Renal cortical epithelial cell (primary cell): ENCODE measurements around the gene RALY. TPM values are rescaled to one million over a fixed set of nuclear protein-coding genes. Genes with fewer than 3 reads are reported as not detected.
"Not testable (repeated sequence)": the region's sequence is repeated elsewhere in the genome, so short reads cannot be mapped to it uniquely, and the experiment has no call there.

Experiments
- DNase-seq: peaks from one replicate; pipeline ENCODE4 v3.0.0-alpha.2; 2011; ENCODE audit warnings: low read depth
- total RNA-seq: library from RNA; depleted of rRNA; stranded (reverse); fragments of >200 nt; gene quantifications from 2 replicates; pipeline ENCODE4 v1.2.3, GENCODE V29; 2014

The RALY gene
- total RNA-seq, 1 donor from 2014 or later = 68.9 TPM

- no peak for DNase-seq
These were observed 22.0 kb downstream of the RALY start for GRCh38 chr20:34015401-34016335.

- no peak for DNase-seq
These were observed 23.0 kb downstream of the RALY start for GRCh38 chr20:34016736-34017135.

GRCh38 chr20:34017610-34018009, 23.9 kb downstream of the RALY start:
- DNase-seq = peak; percentile 73

- DNase-seq = no peak
These were observed 24.5 kb downstream of the RALY start for GRCh38 chr20:34018166-34018565.

GRCh38 chr20:34022151-34022838, 28.6 kb downstream of the RALY start:
- no peak for DNase-seq

- peak; percentile 43 for DNase-seq
These were observed 29.1 kb downstream of the RALY start for GRCh38 chr20:34022839-34023234.

GRCh38 chr20:34023937-34024722, 30.4 kb downstream of the RALY start:
- DNase-seq = peak; percentile 41

GRCh38 chr20:34024723-34025351, 31.1 kb downstream of the RALY start:
- DNase-seq = no peak

- not testable (repeated sequence) for DNase-seq
These were observed 34.3 kb downstream of the RALY start for GRCh38 chr20:34028013-34028412.

- DNase-seq = no peak
These were observed 35.7 kb downstream of the RALY start for GRCh38 chr20:34029415-34029814.

- no peak for DNase-seq
These were observed 36.7 kb downstream of the RALY start for GRCh38 chr20:34030456-34030855.

GRCh38 chr20:34033903-34034302, 40.2 kb downstream of the RALY start:
- DNase-seq = no peak

- no peak for DNase-seq
These were observed 43.4 kb downstream of the RALY start for GRCh38 chr20:34037121-34037520.

- DNase-seq = no peak
These were observed 44.1 kb downstream of the RALY start for GRCh38 chr20:34037767-34038166.

- no peak for DNase-seq
These were observed 46.7 kb downstream of the RALY start for GRCh38 chr20:34040300-34040995.

- no peak for DNase-seq
These were observed 47.5 kb downstream of the RALY start for GRCh38 chr20:34041226-34041625.

GRCh38 chr20:34042262-34042661, 48.6 kb downstream of the RALY start:
- no peak for DNase-seq

GRCh38 chr20:34043025-34043424, 49.3 kb downstream of the RALY start:
- DNase-seq = no peak

- DNase-seq = peak; percentile 26
These were observed 51.6 kb downstream of the RALY start for GRCh38 chr20:34045294-34045693.

- DNase-seq = peak; percentile 32
These were observed 52.4 kb downstream of the RALY start for GRCh38 chr20:34045930-34046725.
